WTC11 (cell line): ENCODE results near the gene COL12A1. TPM values are rescaled to one million over a fixed set of nuclear protein-coding genes. Genes with fewer than 3 reads are reported as not detected.

Experiments
- ATAC-seq: fragments of 200-7000 bp; cut with Tn5 transposase; 2 replicates; pipeline ENCODE4 v1.10.0; 2021; ENCODE audit warnings: mild to moderate bottlenecking, moderate library complexity
- CTCF ChIA-PET: fragments of 300-600 bp; sonication (Branson Sonifier 250); formaldehyde crosslinking; loops from one replicate; lab custom pipeline; 2021; ENCODE audit warnings: antibody characterized with exemption; lab: Charles Lee
- POLR2A ChIA-PET: fragments of 350-600 bp; sonication (Branson Sonifier 250); formaldehyde crosslinking; loops from one replicate; lab custom pipeline; 2021; ENCODE audit warnings: antibody characterized with exemption; lab: Charles Lee
- DNase-seq: peaks from one replicate; pipeline ENCODE4 v3.0.0; 2021; ENCODE audit warnings: low spot score
- H3K27ac Mint-ChIP-seq: 2 replicates; pipeline ENCODE4 v1.8.0; 2021; ENCODE audit warnings: mixed read lengths
- H3K27me3 Mint-ChIP-seq: 2 replicates; pipeline ENCODE4 v1.8.0; 2021; ENCODE audit warnings: low read depth, mild to moderate bottlenecking, moderate library complexity, mixed read lengths
- H3K36me3 Mint-ChIP-seq: 2 replicates; pipeline ENCODE4 v1.8.0; 2021; ENCODE audit warnings: mixed read lengths
- H3K4me1 Mint-ChIP-seq: 2 replicates; pipeline ENCODE4 v1.8.0; 2022; ENCODE audit warnings: mixed read lengths
- H3K4me3 Mint-ChIP-seq: 2 replicates; pipeline ENCODE4 v1.8.0; 2021; ENCODE audit warnings: mild to moderate bottlenecking, moderate library complexity, mixed read lengths
- H3K9me3 Mint-ChIP-seq: 2 replicates; pipeline ENCODE4 v1.8.0; 2021; ENCODE audit warnings: mixed read lengths
- CBFB ChIP-seq: sonication (generic); formaldehyde crosslinking; IDR thresholded peaks from 2 replicates; pipeline ENCODE4 v1.8.1; 2022; ENCODE audit warnings: mild to moderate bottlenecking, low read depth, missing genetic modification reagents
- CREB1 ChIP-seq: sonication (generic); formaldehyde crosslinking; IDR thresholded peaks from 2 replicates; pipeline ENCODE4 v1.8.0; 2023; ENCODE audit warnings: mild to moderate bottlenecking, missing genetic modification reagents
- EMX1 ChIP-seq: fragments of 250-450 bp; sonication (Bioruptor Pico); IDR thresholded peaks from 2 replicates; pipeline ENCODE4 v1.8.0; 2021; ENCODE audit warnings: mild to moderate bottlenecking
- GRHL2 ChIP-seq: fragments of 250-450 bp; sonication (Bioruptor Pico); IDR thresholded peaks from 2 replicates; pipeline ENCODE4 v1.8.0; 2022; ENCODE audit warnings: mild to moderate bottlenecking, moderate library complexity; ENCODE audit not compliant: insufficient replicate concordance, severe bottlenecking
- GTF2I ChIP-seq: fragments of 250-450 bp; sonication (Bioruptor Pico); conservative IDR thresholded peaks from 2 replicates; pipeline ENCODE4 v1.4.0; 2021; ENCODE audit warnings: mild to moderate bottlenecking
- IRF2 ChIP-seq: sonication (generic); formaldehyde crosslinking; IDR thresholded peaks from 2 replicates; pipeline ENCODE4 v1.8.0; 2022; ENCODE audit warnings: low read depth, missing genetic modification reagents, borderline replicate concordance
- JUN ChIP-seq: sonication (generic); formaldehyde crosslinking; IDR thresholded peaks from 2 replicates; pipeline ENCODE4 v1.8.0; 2023; ENCODE audit warnings: mild to moderate bottlenecking, missing genetic modification reagents
- MAX ChIP-seq: sonication (generic); formaldehyde crosslinking; IDR thresholded peaks from 2 replicates; pipeline ENCODE4 v1.8.0; 2022; ENCODE audit warnings: mild to moderate bottlenecking, missing genetic modification reagents
- NR1H2 ChIP-seq: sonication (generic); formaldehyde crosslinking; IDR thresholded peaks from 2 replicates; pipeline ENCODE4 v1.9.0; 2021; ENCODE audit warnings: mild to moderate bottlenecking, moderate library complexity, missing genetic modification reagents
- OVOL2 ChIP-seq: fragments of 250-450 bp; sonication (Bioruptor Pico); IDR thresholded peaks from 2 replicates; pipeline ENCODE4 v1.9.0; 2021; ENCODE audit warnings: mild to moderate bottlenecking, borderline replicate concordance
- SMAD4 ChIP-seq: sonication (generic); formaldehyde crosslinking; IDR thresholded peaks from 2 replicates; pipeline ENCODE4 v1.8.0; 2022; ENCODE audit warnings: mild to moderate bottlenecking, missing genetic modification reagents
- SOX15 ChIP-seq: fragments of 250-450 bp; sonication (Bioruptor Pico); IDR thresholded peaks from 2 replicates; pipeline ENCODE4 v1.9.0; 2021; ENCODE audit warnings: mild to moderate bottlenecking
- TEAD1 ChIP-seq: sonication (generic); formaldehyde crosslinking; IDR thresholded peaks from 2 replicates; pipeline ENCODE4 v1.8.0; 2022; ENCODE audit warnings: mild to moderate bottlenecking, missing genetic modification reagents
- ZBTB43 ChIP-seq: sonication (generic); formaldehyde crosslinking; IDR thresholded peaks from 2 replicates; pipeline ENCODE4 v1.8.1; 2023; ENCODE audit warnings: mild to moderate bottlenecking, missing genetic modification reagents
- ZNF121 ChIP-seq: sonication (generic); formaldehyde crosslinking; IDR thresholded peaks from 2 replicates; pipeline ENCODE4 v1.8.0; 2023; ENCODE audit warnings: missing genetic modification reagents
- ZNF138 ChIP-seq: sonication (generic); formaldehyde crosslinking; conservative IDR thresholded peaks from 2 replicates; pipeline ENCODE4 v1.8.1; 2022; ENCODE audit warnings: mild to moderate bottlenecking, moderate library complexity, missing genetic modification reagents
- ZNF219 ChIP-seq: sonication (generic); formaldehyde crosslinking; IDR thresholded peaks from 2 replicates; pipeline ENCODE4 v1.8.0; 2023; ENCODE audit warnings: missing genetic modification reagents, mild to moderate bottlenecking, borderline replicate concordance
- ZNF232 ChIP-seq: sonication (generic); formaldehyde crosslinking; IDR thresholded peaks from 2 replicates; pipeline ENCODE4 v1.8.0; 2022; ENCODE audit warnings: mild to moderate bottlenecking, missing genetic modification reagents
- ZNF317 ChIP-seq: sonication (generic); formaldehyde crosslinking; IDR thresholded peaks from 2 replicates; pipeline ENCODE4 v1.8.1; 2023; ENCODE audit warnings: low read depth, mild to moderate bottlenecking, moderate library complexity, missing genetic modification reagents, borderline replicate concordance
- ZNF416 ChIP-seq: fragments of 250-450 bp; sonication (Bioruptor Pico); IDR thresholded peaks from 2 replicates; pipeline ENCODE4 v1.9.0; 2021; ENCODE audit warnings: mild to moderate bottlenecking, inconsistent platforms
- ZNF512 ChIP-seq: sonication (generic); formaldehyde crosslinking; IDR thresholded peaks from 2 replicates; pipeline ENCODE4 v1.8.1; 2022; ENCODE audit warnings: missing genetic modification reagents, borderline replicate concordance
- total RNA-seq: library from RNA; stranded (reverse); gene quantifications from 3 replicates; pipeline ENCODE4 v1.2.3, GENCODE V29; 2021
- TF ChIP-seq, protein P1 (sequence below): sonication (generic); formaldehyde crosslinking; IDR thresholded peaks from 2 replicates; pipeline ENCODE4 v1.8.0; 2023; ENCODE audit warnings: missing genetic modification reagents
- TF ChIP-seq, protein P2 (sequence below): sonication (generic); formaldehyde crosslinking; conservative IDR thresholded peaks from 2 replicates; pipeline ENCODE4 v1.8.1; 2022; ENCODE audit warnings: mild to moderate bottlenecking, missing genetic modification reagents
- TF ChIP-seq, protein P3 (sequence below): sonication (generic); formaldehyde crosslinking; IDR thresholded peaks from 2 replicates; pipeline ENCODE4 v1.8.0; 2022; ENCODE audit warnings: mild to moderate bottlenecking, missing genetic modification reagents
- TF ChIP-seq, protein P4 (sequence below): sonication (generic); formaldehyde crosslinking; IDR thresholded peaks from 2 replicates; pipeline ENCODE4 v1.8.1; 2022; ENCODE audit warnings: low read depth, mild to moderate bottlenecking, moderate library complexity, missing genetic modification reagents, borderline replicate concordance

COL12A1 gene
- total RNA-seq, 1 experiment from 2014 or later, result 1.1 TPM

GRCh38 chr6:75052491-75052890 lies 153.4 kb downstream of the COL12A1 start:
- DNase-seq (no peak), ATAC-seq (no peak)
- Mint-ChIP-seq H3K9me3 (peaks cover 8% of the 10 kb centered on the region; the same call in 1 of the 2 replicates), H3K36me3 (no peaks in the 10 kb centered on the region), H3K27ac (no peak overlapping the region), H3K27me3 (no peaks in the 10 kb centered on the region), H3K4me3 (no peak overlapping the region), H3K4me1 (no peaks in the 10 kb centered on the region)
- TF ChIP-seq, protein P1, sequence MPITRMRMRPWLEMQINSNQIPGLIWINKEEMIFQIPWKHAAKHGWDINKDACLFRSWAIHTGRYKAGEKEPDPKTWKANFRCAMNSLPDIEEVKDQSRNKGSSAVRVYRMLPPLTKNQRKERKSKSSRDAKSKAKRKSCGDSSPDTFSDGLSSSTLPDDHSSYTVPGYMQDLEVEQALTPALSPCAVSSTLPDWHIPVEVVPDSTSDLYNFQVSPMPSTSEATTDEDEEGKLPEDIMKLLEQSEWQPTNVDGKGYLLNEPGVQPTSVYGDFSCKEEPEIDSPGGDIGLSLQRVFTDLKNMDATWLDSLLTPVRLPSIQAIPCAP (CRISPR knock-in tag), result no peak
- TF ChIP-seq MAX (CRISPR knock-in tag) (no peak), SMAD4 (CRISPR knock-in tag) (no peak), IRF2 (no peak), JUN (CRISPR knock-in tag) (no peak), NR1H2 (CRISPR knock-in tag) (no peak), ZNF416 (CRISPR knock-in tag) (no peak), ZNF317 (CRISPR knock-in tag) (no peak)
- TF ChIP-seq, protein P2, sequence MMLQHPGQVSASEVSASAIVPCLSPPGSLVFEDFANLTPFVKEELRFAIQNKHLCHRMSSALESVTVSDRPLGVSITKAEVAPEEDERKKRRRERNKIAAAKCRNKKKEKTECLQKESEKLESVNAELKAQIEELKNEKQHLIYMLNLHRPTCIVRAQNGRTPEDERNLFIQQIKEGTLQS, result no peak
- TF ChIP-seq, protein P3, sequence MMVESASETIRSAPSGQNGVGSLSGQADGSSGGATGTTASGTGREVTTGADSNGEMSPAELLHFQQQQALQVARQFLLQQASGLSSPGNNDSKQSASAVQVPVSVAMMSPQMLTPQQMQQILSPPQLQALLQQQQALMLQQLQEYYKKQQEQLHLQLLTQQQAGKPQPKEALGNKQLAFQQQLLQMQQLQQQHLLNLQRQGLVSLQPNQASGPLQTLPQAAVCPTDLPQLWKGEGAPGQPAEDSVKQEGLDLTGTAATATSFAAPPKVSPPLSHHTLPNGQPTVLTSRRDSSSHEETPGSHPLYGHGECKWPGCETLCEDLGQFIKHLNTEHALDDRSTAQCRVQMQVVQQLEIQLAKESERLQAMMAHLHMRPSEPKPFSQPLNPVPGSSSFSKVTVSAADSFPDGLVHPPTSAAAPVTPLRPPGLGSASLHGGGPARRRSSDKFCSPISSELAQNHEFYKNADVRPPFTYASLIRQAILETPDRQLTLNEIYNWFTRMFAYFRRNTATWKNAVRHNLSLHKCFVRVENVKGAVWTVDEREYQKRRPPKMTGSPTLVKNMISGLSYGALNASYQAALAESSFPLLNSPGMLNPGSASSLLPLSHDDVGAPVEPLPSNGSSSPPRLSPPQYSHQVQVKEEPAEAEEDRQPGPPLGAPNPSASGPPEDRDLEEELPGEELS (CRISPR knock-in tag), result no peak
- ChIA-PET POLR2A (no interaction called here), CTCF (no interaction called here)

DNA sequence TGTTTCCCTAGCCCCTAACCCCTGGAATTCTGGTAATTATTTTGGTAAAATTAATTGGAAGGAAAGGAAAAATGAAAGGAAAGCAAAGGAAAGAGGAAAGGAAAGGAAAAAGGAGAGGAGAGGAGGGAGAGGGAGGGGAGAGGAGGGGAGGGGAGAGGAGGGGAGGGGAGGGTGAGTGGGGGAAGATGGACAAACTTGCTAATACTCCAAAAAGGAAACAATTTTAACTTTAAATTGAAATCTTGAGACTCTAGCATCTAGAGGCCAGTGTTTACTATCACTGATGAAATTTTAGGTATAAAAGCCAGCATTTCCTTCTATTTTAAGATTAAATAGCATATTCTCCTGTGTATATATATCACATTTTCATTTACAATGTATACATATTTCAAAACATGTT lies 156.5 kb downstream of the COL12A1 start:
- CTCF ChIA-PET, result no interaction called here
- no peak overlapping the region for H3K27ac Mint-ChIP-seq
- TF ChIP-seq JUN (CRISPR knock-in tag) (no peak), IRF2 (no peak), ZNF219 (CRISPR knock-in tag) (no peak), CREB1 (no peak), ZNF512 (CRISPR knock-in tag) (no peak)
- TF ChIP-seq, all 79 proteins: peak for 0
- POLR2A ChIA-PET, result no interaction called here
- ATAC-seq (no peak), DNase-seq (no peak)
- Mint-ChIP-seq H3K36me3 (peaks cover 12% of the 10 kb centered on the region), H3K27me3 (no peaks in the 10 kb centered on the region), H3K4me1 (no peaks in the 10 kb centered on the region), H3K9me3 (peaks cover 29% of the 10 kb centered on the region), H3K4me3 (no peak overlapping the region)

DNA sequence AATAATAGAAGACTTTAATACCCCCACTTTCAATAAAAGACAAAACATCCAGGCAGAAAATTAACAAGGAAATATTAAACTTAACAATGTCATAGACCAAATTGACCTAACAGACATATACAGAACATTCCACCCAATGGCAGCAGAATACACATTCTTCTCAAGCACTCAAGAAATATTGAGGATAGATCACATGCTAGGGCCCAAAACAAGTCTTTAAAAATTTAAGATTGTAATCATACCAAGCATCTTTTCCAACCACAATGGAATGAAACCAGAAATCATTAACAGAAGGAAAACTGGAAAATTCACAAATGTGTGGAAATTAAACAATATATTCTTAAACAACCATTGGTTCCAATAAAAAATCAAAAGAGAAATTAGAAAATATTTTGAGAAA lies 161.0 kb downstream of the COL12A1 start:
- no peaks in the 10 kb centered on the region for H3K27me3 Mint-ChIP-seq
- ATAC-seq (no peak), DNase-seq (no peak)
- H3K4me1 Mint-ChIP-seq, result no peaks in the 10 kb centered on the region
- ChIA-PET CTCF (no interaction called here), POLR2A (no interaction called here)
- peaks cover 49% of the 10 kb centered on the region for H3K9me3 Mint-ChIP-seq
- no peak overlapping the region for H3K4me3 Mint-ChIP-seq
- no peak overlapping the region for H3K27ac Mint-ChIP-seq
- H3K36me3 Mint-ChIP-seq, result peaks cover 19% of the 10 kb centered on the region
- TF ChIP-seq ZNF512 (CRISPR knock-in tag), result no peak
- no peak for TF ChIP-seq NR1H2 (CRISPR knock-in tag)
- no peak for TF ChIP-seq GTF2I (CRISPR knock-in tag)
- no peak for TF ChIP-seq EMX1 (CRISPR knock-in tag)
- TF ChIP-seq ZNF121 (CRISPR knock-in tag), result no peak
- TF ChIP-seq, protein P4, sequence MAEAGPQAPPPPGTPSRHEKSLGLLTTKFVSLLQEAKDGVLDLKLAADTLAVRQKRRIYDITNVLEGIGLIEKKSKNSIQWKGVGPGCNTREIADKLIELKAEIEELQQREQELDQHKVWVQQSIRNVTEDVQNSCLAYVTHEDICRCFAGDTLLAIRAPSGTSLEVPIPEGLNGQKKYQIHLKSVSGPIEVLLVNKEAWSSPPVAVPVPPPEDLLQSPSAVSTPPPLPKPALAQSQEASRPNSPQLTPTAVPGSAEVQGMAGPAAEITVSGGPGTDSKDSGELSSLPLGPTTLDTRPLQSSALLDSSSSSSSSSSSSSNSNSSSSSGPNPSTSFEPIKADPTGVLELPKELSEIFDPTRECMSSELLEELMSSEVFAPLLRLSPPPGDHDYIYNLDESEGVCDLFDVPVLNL (CRISPR knock-in tag), result no peak
- no peak for TF ChIP-seq ZBTB43 (CRISPR knock-in tag)
- no peak for TF ChIP-seq GRHL2 (CRISPR knock-in tag)
- TF ChIP-seq SOX15 (CRISPR knock-in tag), result no peak
- no peak for TF ChIP-seq CBFB
- TF ChIP-seq ZNF232 (CRISPR knock-in tag), result no peak
- no peak for TF ChIP-seq ZNF138 (CRISPR knock-in tag)
- TF ChIP-seq OVOL2, result no peak
- no peak for TF ChIP-seq TEAD1
